GM21367 (cell line): ENCODE results near the gene LMO2.

ENCODE experiments used
- ATAC-seq: cut with Tn5 transposase; IDR thresholded peaks from one replicate; pipeline ENCODE4 v1.9.1; 2021; ENCODE audit not compliant: unreplicated experiment

LMO2 gene

DNA sequence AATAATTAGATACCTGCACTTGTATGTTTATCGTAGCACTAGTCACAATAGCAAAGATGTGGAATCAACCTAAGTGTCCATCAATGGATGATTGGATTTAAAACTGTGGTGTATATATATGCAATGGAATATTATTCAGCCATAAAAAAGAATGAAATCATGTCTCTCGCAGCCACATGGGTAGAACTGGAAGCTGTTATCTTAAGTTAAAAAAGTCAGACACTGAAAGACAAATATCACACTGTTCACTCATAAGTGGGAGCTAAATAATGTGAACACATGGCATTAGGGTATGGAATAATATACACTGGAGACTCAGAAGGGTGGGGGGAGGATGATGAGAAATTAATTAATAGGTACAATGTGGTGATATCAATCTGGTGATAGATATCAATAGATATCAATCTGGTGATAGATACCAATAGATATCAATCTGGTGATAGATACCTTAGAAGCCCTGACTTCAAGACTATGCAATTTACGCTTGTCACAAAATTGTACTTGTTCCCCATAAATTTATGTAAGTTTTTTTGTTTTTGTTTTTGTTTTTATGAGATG lies 2.0 kb downstream of the LMO2 start:
- no peak for ATAC-seq

GRCh38 chr11:33889296-33889695 lies 2.6 kb downstream of the LMO2 start:
- ATAC-seq, result no peak

GRCh38 chr11:33887886-33888285 lies 4.0 kb downstream of the LMO2 start:
- no peak for ATAC-seq

- ATAC-seq, result no peak
Observed at GRCh38 chr11:33885338-33886005, 6.4 kb downstream of the LMO2 start.

GRCh38 chr11:33884601-33885000 lies 7.3 kb downstream of the LMO2 start:
- ATAC-seq, result no peak

DNA sequence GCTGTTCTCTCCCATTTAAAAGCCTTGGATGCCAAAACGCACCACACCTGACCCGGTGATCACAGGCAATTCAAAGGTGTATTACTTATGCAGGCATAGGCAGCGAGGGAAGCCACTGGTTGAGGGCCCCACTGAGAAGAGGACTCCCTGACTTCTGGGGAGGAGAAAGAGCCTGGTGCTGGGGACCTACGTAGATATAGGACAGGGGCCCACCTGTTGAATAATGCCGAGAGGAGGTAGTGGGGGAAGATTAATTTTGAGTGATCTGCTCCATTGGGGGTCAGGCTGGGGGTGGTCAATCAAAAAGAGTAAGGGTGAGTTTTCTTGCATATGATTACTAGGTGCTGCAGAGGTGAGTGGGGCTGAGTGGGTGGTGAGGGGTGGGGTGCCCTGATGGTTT lies 7.8 kb downstream of the LMO2 start:
- no peak for ATAC-seq

DNA sequence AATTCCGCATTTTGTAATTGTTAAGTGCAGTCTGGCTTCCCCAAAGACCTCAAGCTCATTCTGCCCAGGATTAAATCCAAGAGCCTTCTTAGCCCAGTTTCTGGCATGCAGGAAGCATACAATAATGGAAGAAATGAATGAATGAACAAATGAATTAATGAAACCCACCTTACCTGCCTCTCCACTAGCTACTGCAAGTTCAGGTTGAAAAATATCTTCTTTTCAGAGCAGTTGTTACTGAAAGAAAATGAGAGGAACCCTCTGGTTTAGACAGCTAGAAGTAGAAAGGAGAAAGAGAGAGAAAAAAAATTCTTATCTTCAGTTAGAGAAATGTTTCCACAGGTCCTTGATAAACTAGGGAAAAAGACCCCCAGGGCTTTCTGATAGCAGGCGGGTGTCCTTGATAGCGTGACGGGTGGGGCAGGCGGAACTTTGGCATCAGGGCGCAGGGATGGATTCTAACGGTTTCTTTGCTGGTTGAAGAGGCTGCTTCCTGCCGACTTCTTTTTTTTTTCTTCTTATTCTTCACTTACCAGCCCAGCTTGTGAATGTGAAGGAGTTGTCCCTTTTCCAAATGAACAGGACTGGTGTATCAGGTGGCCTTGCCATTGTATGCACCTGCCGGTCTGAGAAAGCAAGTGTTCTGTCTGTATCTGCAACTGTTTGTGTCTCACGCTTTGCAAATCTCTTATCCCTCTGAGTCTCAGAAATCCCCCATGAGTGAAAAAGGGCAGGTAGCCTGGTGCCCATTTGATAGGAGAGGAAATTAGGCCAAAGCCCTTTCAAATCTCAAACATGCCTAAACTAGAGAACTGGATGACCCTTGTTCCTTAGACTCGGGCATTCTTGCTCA lies 10.0 kb downstream of the LMO2 start:
- no peak for ATAC-seq

DNA sequence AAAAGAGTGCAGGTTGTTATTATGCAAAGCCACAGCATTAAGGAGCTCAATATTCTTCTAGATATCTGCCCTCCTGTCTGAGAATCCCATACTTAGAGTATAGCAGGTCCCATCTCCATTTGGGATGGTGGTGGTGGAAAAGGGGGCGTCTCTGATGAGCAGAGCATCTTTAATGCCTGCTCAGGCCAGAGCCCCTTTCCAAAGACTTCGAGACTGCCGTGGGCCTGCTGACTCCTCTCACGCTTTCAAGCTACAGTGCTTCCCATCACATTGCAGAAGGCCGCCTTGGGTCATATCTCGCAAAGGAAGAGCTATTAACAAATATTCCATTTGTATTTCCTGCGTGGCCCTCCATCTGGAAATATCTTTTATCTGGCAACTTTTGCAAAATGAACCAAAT lies 10.9 kb downstream of the LMO2 start:
- ATAC-seq, result no peak

- ATAC-seq, result no peak
Observed at GRCh38 chr11:33879375-33879774, 12.5 kb downstream of the LMO2 start.

DNA sequence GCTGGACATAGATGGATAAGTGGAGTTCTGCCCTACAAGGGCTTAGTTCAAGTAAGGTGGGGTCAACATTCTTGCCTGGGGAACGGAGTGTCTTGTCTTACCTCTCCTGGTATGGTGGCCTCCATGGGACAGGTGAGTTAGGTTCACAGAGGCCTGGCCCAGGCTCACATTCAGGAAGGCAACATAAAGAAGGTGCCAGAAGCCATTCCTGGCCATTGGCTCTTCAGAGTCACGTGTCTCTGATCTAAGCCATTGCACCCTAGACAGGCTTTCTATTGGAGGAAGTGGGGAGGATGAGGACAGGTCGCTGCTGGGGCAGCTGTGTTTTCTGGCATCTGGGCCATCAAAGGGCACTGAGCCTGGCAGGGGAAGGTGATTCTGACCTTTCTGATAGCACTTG lies 14.8 kb downstream of the LMO2 start:
- ATAC-seq, result no peak

DNA sequence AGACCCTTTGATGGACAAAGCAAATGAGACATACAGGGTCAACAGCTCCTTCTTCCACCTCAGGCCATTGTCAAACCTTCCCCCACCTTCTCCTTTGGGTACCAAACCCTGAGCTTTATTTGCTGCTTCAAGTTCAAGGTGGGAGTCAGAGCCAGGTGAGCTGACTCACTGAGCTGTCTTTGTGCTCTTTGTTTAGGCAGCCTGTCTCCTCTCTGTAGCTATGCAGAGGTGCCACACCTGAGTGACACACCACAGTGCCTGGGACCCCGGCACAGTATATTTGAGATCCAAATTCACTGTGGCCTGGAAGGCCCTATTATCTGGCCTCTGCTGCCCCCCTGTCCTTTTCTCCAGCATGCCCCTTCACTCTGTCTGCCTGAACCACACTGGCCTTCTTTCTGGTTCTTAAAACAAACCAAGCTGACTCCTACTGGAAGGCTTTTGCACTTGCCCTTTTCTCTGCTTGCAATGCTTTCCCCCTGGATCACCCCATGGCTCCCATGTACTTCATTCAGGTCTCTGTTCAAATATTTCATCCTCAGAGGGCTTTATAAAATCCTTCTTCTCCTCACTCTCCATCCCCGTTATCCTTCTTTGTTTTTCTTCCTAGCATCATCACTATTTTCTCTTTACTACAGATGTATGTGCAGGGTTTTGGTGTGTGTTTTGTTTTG lies 16.1 kb downstream of the LMO2 start:
- no peak for ATAC-seq

DNA sequence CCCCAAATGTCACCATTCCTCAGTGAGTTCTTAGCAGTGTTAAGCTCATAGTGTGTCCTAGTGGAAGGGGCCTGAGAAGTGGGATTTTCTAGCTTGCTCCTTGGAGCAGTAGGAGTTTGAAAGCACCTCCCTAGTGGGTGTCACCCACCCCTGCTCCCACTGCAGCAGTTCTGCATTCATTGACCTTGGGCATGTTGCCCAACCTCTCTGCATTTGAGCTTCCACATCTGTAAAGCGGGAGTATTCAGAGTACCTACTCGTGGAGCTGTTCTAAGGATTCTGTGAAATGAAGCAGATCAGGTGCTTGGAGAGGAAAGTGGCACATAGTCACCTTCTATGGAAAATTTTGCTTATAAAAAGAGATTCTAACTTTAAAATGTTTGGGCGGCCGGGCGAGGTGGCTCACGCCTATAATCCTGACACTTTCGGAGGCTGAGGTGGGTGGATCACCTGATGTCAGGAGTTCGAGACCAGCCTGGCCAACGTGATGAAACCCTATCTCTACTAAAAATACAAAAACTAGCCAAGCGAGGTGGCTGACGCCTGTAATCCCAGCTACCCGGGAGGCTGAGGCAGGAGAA lies 16.9 kb downstream of the LMO2 start:
- no peak for ATAC-seq

GRCh38 chr11:33874433-33874832 lies 17.4 kb downstream of the LMO2 start:
- no peak for ATAC-seq

GRCh38 chr11:33869481-33870422 lies 22.1 kb downstream of the LMO2 start:
- no peak for ATAC-seq

DNA sequence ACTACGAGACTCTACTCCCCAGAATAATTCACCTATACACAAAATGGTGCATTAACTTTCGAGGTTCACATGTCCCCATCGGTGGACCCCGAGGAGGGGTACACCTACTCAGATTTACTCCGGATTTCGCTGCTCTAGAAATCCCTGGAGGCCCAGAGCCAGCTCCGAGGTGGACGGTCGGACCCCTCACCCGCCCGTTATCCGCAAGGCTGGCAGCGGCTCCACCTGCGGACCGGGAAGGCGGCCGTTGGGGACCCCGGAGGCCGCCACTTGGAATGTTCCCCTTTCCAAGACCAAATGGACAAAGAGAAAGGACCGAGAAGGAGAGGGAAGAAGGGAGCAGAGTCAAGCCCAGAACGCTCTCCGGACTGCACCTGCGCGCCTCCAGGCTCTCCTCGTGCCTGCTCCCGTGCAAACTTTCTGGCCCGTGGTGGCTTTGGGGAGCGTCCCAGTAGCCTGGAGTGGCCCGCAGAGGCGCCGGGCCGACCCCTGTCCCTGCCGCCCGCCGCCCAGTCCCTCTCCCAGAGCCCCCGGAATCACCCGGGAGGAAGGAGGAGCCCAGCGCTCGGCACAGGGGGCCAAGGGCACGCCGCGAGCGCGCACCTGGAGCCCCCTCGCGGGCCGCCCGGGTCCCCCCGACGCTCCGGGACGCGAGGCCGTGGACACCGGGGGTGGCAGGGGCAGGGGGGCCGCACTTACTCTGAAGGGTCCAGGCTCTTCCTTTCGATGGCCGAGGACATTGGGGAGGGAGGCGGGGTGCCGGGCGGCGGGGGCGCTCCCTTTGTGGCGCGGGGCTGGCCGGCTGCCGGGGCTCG lies 23.0 kb downstream of the LMO2 start:
- ATAC-seq, result no peak

GRCh38 chr11:33867996-33868646 lies 23.8 kb downstream of the LMO2 start:
- no peak for ATAC-seq

- no peak for ATAC-seq
Observed at GRCh38 chr11:33867561-33867960, 24.3 kb downstream of the LMO2 start.

GRCh38 chr11:33866936-33867335 lies 24.9 kb downstream of the LMO2 start:
- ATAC-seq, result no peak

GRCh38 chr11:33864479-33864878 lies 27.4 kb downstream of the LMO2 start:
- ATAC-seq, result no peak
